NCI-H146 treated with DMSO at 0.1 percent for 48 hours (cell line): Measurements from ENCODE around the gene CCDC141.

Source experiments
- DNase-seq: peaks from one replicate; lab custom pipeline; 2025; ENCODE audit not compliant: unreplicated experiment; lab: John Stamatoyannopoulos, UW

CCDC141 gene

DNA sequence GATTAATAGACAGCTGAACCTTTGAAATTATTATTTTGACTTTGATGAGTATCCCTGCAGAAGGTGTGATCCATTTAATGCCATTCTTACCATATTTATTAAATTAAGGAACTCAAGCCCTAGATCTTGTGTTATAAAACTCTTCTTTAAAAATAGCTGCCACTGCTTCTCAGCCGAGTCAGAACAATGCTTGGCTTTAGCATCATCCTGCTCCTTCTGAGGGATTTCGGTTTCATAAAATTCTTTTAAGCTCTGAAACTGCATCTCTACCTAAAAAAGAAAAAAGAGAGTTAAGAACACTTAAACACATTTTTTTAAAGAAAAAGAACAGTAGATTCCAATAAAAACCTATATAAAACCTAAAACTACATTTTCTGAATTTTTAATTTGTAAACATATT, 172.1 kb downstream of the CCDC141 start:
- no peak for DNase-seq

DNA sequence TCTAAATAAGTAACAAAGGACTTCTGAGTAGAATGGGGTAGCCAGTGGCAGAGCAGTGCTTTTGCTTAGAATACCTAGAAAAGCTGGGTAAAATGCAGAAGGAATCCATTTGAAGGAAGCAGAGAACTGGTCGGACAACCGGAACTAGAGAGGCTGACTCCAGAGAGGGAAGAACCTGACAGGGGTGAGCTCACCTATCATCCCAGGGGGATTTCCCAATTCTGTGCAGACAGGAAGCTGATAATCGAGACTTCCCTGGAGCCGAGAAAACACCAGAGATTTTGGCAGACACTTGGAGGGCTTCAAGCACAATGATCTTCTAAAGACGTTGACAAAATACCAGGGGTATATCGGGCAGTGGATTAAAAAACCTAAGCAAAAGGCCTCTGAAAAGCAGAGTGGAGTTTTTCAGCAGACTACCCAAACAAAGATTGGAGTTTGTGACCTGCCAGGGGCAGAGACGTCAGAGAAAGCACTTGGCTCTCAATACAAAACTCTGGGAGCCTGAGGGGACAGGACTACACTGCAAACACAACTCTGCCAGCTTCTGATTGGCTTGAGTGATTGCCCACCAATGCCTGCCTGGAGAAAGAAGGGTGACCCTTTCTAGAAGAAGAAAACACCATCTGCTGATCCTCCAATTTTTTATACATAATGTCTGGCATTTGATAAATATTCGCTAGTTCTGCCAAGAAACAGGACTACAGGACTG, 175.3 kb downstream of the CCDC141 start:
- no peak for DNase-seq

DNA sequence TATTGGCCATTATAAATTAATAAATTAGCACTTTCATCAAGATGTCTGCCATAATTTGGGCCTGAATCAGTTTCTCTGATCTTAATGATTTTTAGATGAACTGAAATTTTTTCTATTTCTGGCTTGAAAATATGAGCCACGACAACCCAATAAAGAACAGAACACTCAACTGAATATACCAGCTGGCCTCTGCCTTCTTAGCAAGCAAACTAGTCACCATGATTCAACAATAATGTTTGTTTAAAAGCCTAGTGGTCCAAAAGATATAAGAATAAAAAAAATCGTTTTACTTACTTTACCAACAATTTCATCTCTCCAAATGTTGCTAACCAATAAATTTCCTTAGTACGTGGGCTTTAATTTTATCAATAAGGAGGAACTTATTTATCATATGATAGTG, 176.0 kb downstream of the CCDC141 start:
- no peak for DNase-seq

DNA sequence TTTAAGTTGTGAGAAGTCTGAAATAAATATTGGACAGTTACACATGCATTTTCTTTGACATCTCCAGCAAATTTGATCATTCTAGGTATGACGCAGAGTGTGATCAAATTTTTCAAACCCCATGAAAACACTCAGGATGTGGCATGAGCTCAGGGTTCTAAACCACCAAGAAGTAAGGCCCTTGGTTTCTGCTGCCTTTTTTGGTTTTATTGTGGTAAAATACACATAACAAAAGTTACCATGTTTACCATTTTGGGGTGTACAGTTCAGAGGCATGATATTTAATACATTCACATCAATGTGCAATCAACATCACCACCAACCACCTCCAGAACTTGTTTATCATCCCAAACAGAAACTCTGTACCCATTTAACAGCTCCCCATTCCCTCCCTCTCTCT, 178.4 kb downstream of the CCDC141 start:
- DNase-seq, result no peak

DNA sequence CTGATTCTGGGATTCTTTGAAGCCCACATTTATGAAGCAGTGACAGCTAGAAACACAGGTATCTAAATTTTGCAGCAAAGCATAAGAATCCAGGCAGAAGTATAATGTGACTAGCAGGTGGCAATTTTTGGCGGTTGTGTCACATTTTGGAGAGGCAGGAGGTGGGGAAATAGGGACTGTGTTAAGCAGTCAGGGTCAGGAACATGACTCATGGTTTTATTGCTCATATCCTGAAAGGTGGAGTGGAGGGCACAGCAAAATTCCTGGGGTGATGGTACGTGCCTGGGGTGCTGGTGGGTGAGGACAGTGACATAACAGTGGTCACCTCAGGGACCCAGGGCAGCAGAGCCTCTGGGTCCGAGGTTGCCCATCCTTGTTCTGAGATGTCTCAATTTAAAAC, 179.2 kb downstream of the CCDC141 start:
- no peak for DNase-seq

DNA sequence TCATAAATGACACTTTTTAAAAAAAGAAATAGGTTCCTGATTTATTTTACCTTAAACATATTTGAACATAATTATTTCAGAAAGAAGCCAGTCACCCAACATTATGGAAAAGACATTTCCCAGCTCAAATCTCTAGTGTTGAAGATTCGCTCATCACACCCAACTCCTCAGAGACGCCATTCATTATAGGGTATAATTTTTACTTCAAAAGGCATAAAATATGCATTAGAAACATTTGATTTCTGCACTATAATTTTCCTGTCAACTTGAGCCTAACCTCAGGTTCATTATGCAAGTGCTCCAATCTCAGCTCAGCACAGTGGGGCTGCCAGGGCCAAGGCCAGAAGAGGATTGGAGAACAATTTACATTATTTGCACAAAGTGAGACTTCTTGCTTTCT, 183.9 kb downstream of the CCDC141 start:
- no peak for DNase-seq

DNA sequence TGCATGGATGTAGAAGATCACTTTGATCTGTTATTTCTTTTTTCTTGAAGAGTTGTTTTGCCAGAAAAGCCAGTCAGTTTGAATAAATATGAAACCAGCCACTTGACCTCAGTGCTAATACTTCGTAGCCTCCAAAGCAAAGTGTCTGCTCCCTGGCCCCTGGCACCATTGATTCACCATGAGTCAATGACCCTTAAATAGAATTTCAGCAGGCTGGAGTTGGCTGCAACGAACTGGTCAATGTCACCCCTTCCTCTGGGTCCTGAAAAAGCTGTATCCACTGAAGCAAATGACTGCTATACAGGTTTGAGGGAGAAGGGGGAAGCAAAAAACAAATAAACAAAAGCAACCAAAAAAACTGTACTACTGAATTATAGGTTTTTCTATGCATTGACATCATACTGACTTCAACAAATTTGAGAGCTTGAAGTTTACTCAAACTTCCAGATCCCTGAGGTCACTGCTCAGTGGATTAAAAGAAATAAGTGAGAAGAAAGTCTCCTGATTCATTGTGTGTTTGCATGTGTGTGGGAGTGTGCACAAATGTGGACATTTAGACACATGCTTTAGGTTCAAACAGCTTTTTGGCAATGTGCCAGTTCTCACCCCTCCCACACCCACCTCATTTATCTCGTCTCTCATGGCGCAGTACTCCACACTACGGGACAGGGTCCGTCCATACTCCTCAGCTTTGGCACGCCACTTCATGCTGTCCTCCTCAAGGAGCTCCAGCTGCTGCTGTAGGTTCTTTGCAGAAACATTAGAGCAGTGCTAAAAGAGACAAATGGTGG, 184.6 kb downstream of the CCDC141 start:
- no peak for DNase-seq

DNA sequence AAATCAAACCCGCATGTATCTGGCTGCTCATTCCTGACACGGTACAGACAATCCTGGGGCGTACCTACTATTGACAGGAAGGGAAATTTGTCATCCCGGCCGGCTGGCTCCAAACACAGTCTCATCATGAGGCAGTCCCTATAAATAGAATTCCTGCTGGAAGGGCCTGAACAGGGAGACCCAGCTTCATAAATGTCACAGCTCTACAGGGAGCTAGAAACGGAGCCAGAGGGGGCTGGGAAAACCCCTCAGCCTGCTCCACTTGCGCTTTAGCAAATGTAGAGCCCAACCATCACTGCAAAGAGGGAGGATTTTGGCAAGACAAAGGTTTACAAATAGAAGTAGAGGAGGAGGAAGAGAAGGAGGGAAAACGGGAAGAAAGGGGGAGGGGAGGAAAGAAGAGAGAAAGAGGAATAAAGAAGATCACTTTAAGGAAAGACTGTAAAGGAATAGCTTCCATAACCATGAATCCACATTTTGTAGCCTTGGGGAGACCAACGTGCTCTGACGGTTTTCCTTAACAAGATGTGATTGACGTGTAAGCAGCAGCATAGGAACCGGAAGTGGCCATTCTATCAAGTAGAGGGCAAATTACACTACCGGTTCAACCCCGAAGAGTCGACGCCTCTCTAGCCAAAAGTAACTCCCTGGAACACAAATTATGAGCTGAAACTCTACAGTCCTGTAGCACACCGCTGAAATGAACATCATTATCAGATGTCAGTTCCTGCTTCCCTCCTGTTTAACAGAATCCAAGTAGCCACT, 185.9 kb downstream of the CCDC141 start:
- no peak for DNase-seq

DNA sequence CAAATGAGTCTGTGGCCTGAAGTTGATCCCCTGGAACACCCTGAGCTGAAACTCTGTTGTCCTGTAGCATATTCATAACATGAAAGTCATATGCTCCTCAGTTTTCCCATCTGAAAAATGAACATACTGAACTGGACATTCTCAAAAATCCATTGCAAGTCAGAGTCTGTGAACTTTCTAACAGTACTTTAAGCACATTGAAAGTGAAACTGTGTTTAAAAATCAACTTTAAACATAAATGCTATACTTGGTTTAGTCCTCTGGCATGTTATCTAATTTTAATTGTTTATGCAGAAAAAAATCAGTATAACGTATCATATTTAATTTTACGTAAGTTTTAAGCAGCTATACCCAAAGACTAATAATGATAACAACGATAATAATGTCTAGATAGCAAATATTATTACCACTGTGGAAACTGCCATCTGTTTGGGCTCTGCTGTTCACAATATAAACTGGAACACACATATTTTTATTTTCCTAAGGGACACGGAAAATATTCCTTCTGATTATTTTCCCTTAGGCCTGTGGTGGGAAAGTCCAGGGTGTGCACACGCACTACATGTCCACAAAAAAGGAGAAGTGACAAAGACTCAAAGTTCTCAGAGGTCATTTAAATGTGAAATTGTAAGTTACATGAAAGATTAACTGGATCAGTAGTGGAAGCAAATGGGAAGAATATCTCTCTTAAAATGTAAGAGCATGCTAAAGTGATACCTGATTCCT, 186.6 kb downstream of the CCDC141 start:
- no peak for DNase-seq

DNA sequence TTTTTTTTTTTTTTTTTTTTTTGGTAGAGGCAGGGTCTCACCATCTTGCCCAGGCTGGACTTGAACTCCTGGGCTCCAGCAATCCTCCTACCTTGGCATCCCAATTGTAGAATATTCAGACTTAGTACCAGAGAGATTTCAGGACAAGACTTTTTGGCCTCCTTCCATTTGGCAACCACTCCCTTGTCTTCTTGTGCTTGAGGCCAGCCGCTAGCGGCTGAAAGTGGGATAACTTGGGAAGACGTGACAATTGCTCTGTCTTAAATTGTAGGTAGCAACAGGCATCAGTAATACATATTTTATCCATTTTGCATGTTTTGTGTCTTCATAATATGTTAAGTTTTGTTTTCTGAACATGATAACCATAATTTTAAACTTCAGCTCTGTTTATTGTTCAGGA, 189.4 kb downstream of the CCDC141 start:
- no peak for DNase-seq

DNA sequence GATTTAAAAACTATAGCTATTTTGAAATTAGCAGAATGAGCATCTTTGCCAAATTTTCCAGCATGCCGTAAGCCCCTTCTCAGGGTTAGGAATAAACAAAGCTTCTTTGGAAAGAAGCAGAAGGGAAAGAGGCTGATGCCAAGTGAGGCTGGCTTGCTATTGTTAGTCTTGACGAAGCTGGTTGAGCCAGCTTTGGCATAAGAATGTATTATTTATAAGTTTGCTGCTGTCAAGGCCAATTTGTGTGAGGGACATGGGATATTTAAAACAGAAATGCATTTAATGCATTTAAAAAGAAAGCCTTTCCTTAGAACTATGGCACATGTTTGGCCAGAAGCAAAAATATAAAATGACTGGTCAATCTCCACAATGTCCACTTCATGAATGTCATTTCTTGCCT, 190.2 kb downstream of the CCDC141 start:
- DNase-seq, result no peak

DNA sequence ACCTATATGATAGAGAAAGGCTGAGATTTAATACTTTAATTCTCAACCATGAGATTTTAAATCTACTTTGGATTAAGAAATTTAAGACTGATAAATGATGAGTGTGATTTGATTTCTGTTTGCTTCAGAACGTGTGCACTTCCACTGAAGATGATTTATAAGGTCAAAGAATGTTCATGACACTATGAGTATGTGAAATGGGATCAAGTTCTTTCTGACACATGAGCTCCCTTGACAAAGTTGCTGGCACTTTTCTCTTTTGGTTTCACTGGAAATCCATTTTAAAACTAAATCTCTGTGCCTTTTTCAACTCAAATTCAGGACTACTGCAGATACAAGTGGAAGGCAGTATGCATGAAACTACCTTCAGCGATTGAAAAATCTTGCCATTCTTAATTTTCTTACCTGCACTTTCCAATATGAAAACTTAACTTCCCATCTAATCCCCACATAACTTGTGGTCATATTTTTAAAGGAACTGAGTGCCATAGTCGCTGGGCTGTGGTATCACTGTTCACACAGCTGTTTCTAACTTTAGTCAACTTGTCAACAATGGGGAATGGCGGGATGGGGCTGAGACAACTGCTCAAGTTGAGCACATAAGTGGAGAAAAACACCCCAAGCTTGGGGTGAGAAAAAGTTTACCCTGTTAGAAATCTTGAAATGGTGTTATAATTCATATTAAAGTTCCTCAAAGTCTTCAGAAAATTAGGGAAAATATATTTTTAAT, 190.9 kb downstream of the CCDC141 start:
- no peak for DNase-seq

DNA sequence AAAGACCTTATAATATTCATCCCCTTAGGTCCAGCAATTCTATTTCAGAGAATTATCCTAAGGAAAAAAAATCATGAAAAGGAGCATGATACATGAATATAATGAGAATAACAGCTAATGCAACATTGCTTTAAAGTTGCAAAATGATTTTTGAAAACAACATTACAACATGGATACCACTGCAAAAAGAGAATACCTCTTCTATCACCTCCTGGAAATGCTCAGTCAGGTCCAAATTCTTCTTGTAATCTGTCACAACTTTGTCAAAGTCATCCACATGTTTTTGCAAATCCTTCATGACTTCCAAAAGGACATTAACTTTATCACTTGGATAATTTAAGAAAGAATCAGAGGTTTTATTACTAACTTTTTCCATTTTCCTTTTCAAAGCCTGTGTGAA, 194.8 kb downstream of the CCDC141 start:
- no peak for DNase-seq

DNA sequence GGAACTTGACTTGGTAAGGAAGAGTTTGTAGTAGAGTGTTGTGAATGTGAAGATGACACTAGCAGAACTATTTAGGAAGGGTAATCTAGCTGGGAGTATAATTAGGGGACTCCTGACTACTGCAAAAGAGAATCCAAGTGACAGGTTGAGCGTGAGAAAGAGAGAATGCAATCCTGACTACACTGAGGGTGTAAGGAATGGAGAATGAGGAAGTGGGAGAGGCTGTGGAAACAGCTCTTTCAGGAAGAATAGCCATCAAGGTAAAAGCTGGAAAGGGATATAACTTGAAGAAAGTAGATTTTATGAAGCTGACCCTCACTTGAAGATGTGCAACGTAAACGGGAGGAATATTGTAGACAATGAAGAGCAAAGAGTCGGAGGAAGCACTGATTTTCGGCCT, 201.6 kb downstream of the CCDC141 start:
- no peak for DNase-seq

DNA sequence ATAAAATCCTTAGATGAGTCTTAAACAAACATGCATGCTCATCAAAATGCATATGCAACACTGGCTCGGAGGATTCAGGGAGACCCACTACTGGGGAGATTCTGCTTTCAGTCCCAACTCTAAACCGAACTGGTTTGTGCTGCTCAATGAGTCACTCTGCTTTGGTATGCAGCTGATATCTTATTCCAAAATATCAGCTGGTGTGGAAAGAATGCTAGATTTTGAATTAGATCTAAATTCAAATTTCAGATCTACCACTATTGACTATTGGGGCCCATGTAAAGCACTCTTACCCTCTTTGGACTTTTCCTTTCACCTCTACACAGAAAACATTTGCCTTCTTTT, 203.5 kb downstream of the CCDC141 start:
- no peak for DNase-seq

DNA sequence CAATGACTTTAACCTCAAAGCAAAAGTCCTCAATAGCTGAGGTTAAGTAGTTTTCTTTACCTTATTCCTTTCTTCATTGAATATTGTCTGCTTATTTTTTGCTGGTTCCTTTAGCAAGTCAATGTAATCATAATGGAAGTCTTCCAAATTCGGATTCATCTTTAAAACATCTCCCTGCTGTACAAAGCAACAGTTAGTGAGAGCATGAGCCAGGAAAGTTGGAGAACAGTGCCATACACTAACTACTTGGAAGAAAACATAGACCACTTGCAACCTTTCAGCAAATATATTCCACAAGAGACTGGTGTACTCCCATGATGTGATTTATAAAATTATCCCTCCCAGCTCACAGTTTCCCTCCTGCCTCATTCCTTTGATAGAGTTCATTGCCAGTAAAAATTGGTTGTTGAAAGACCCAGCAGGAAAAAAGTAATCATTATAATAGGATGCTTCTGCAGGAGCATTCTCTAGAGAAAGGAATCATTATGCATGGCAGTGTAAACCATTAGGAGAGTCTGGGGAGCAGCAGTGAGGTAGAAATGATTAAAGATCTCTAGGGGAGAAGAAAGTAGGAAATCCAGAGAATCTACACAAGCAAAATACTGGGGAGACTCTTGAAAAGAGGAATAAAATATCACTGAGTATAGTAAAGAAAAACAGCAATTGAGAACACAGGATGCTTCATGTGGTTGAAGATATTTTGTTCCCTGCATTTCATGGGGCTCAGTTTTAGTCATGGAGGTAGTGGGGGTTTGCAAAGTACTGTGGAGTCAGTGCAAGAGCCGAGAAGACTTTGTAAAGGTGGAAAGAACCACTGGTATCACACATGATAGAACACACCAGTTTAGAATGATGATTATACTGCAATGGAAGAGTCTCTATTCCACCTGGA, 204.1 kb downstream of the CCDC141 start:
- no peak for DNase-seq

DNA sequence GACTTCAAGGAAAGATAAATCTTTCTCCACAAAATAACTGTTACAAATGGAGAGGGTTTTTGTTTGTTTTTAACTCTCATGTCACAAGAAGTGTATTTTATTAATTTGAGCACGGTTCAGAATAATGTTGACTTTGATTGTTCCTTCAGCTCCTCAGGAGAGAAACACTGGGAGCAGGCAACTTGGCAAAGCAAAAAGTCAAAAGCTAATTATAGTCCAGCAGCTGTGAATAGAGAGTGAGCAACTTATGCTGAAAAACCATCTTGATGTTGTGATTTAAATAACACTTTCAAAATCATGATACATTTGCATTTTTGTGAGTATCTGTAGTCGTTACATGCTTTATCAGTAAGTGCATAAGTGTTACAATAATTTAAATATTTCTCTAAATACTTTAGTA, 205.2 kb downstream of the CCDC141 start:
- DNase-seq, result no peak

DNA sequence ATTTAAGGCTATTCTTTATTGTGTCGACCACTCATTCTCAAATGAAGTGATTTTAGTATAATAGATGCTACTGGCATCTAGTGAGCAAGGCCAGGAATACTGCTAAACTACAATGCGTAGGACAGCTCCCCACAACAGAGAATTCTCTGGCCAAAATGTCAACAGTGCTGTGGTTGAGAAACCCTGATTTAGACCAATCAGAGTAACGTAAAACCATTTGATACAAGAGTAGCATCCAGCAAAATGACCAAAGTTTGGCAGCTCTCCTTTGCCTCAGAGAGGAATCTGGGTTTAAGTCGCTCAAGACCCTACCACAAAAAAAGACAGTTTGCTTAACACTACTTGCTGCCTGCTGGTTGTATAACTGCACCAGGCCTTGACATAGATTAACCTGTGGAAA, 205.7 kb downstream of the CCDC141 start:
- DNase-seq, result no peak

DNA sequence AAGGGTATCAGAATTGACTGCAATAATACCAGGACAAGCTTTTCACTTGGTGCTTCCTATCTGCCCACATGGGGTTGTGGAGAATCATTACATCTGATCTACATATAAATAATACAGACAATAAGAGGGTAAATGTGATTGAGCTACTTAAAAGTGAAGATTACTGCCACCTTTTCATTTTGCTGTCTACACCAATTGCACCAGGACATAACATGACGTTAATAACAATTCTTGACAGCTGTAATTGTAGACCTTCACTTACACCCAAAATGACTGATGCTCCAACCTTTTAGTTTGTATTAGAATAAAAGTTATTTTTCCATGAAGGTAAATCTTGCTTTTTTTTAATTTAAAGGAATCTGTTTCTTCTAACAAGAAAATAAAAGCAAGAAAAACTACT, 206.2 kb downstream of the CCDC141 start:
- DNase-seq, result no peak

DNA sequence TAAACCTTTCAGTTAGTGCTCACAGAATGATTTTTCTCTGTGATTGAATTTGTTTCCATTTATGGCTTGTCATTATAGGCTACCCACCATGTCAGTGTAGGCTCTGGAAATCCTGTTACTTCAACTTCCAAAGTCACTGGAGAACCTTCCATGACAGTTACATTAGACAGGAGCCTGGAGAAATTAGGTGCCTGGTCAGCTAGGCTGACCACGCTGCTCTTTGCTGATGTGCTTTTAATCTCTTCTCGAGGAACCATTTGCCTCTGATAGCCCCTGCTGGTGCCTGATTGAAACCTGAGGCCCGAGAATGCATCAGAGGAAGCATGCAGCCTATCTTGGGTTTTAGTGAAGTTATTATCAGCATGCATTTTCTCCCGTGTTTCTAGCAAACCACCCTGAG, 213.1 kb downstream of the CCDC141 start:
- no peak for DNase-seq
